AG10803 (cell line): ENCODE results near the gene C11orf21.

Source experiments
- DNase-seq: peaks from one replicate; pipeline ENCODE4 v3.0.0; 2010; ENCODE audit warnings: low read depth
- H3K4me3 ChIP-seq: 2 replicates; pipeline ENCODE4 v1.5.1; 2011; ENCODE audit warnings: mild to moderate bottlenecking, low read length, control low read depth
- CTCF ChIP-seq: conservative IDR thresholded peaks from 2 replicates; pipeline ENCODE4 v1.5.1; 2011; ENCODE audit warnings: mild to moderate bottlenecking, low read length, control low read depth, inconsistent platforms

Gene C11orf21

GRCh38 chr11:2301631-2302305 is at the start of gene C11orf21, which contains the start of gene TSPAN32:
C11orf21 (minus strand) TSS chr11:2301918; CDS start chr11:2301808, 110 bp downstream.
TSPAN32 (plus strand) TSS chr11:2302013; CDS start chr11:2302150, 137 bp downstream.
- no peak within 1 kb of the TSS for H3K4me3 ChIP-seq
- peak; percentile 44 for DNase-seq
- no peak for TF ChIP-seq CTCF

- TF ChIP-seq CTCF: no peak
- DNase-seq: peak; percentile 54
- no peak overlapping the region for H3K4me3 ChIP-seq
These were observed 47.3 kb upstream of the C11orf21 start for GRCh38 chr11:2348986-2349385.

GRCh38 chr11:2347308-2347830 is 45.7 kb upstream of the C11orf21 start:
- DNase-seq: no peak
- H3K4me3 ChIP-seq: no peak overlapping the region

GRCh38 chr11:2346586-2347307 is 45.0 kb upstream of the C11orf21 start:
- DNase-seq: no peak
- no peak for TF ChIP-seq CTCF
- H3K4me3 ChIP-seq: no peak overlapping the region

More at GRCh38 chr11:2347308-2347830, 45.7 kb upstream of the C11orf21 start:
- no peak for TF ChIP-seq CTCF

- no peak for TF ChIP-seq CTCF
- DNase-seq: no peak
- H3K4me3 ChIP-seq: no peak overlapping the region
These were observed 44.3 kb upstream of the C11orf21 start for GRCh38 chr11:2346014-2346413.

GRCh38 chr11:2345050-2345449 is 43.3 kb upstream of the C11orf21 start:
- TF ChIP-seq CTCF: no peak
- DNase-seq: no peak
- no peak overlapping the region for H3K4me3 ChIP-seq
